H1 (cell line): ENCODE measurements around the gene TEX11. TPM values are rescaled to one million over a fixed set of nuclear protein-coding genes. Genes with fewer than 3 reads are reported as not detected.

Experiments used
- CTCF ChIA-PET: fragments of 300-600 bp; sonication (Branson Sonifier 250); formaldehyde crosslinking; loops from one replicate; lab custom pipeline; 2021; ENCODE audit not compliant: partially characterized antibody; lab: Charles Lee
- POLR2A ChIA-PET: fragments of 300-600 bp; sonication (Branson Sonifier 250); formaldehyde crosslinking; loops from one replicate; lab custom pipeline; 2021; ENCODE audit warnings: inconsistent platforms; ENCODE audit not compliant: partially characterized antibody; lab: Charles Lee
- DNase-seq, 2 experiments: peaks; one replicate each; pipeline versions ENCODE4 v3.0.0 to v3.0.0-alpha.2; 2010 to 2022; ENCODE audit warnings: low spot score in 2 of 2, low read depth in 1 of 2, mixed read lengths in 1 of 2
- FAIRE-seq: peaks from 2 replicates; lab custom pipeline; 2011; peaks lifted over from hg19 to GRCh38; lab: Jason Lieb, UNC
- H2AFZ ChIP-seq: 2 replicates; pipeline ENCODE4 v1.8.1; 2012; ENCODE audit warnings: low read length, inconsistent platforms
- H2AK5ac ChIP-seq: 2 replicates; pipeline ENCODE4 v1.6.1; 2013; ENCODE audit warnings: low read depth, low read length
- H2BK120ac ChIP-seq: replicated peaks from 2 replicates; pipeline ENCODE3; 2013; ENCODE audit warnings: low read depth, low read length, inconsistent platforms
- H2BK12ac ChIP-seq: 2 replicates; pipeline ENCODE4 v1.6.1; 2013; ENCODE audit warnings: low read depth, low read length
- H2BK15ac ChIP-seq: 2 replicates; pipeline ENCODE4 v1.6.1; 2013; ENCODE audit warnings: low read length
- H2BK20ac ChIP-seq: 2 replicates; pipeline ENCODE4 v1.6.1; 2013; ENCODE audit warnings: low read length
- H2BK5ac ChIP-seq: 2 replicates; pipeline ENCODE4 v1.6.1; 2013; ENCODE audit warnings: low read depth, low read length
- H3K14ac ChIP-seq: 2 replicates; pipeline ENCODE4 v1.6.1; 2013; ENCODE audit warnings: inconsistent platforms; ENCODE audit not compliant: insufficient read length
- H3K18ac ChIP-seq: 2 replicates; pipeline ENCODE4 v1.6.1; 2013; ENCODE audit warnings: low read length; ENCODE audit errors: extremely low read depth
- H3K23ac ChIP-seq: 2 replicates; pipeline ENCODE4 v1.6.1; 2013; ENCODE audit warnings: inconsistent platforms; ENCODE audit not compliant: insufficient read length
- H3K23me2 ChIP-seq: 2 replicates; pipeline ENCODE4 v1.6.1; 2013; ENCODE audit warnings: low read depth, low read length
- H3K27ac ChIP-seq: 2 replicates; pipeline ENCODE4 v1.6.1; 2011; ENCODE audit warnings: low read depth, low read length, inconsistent platforms
- H3K27me3 ChIP-seq, 4 experiments: replicated peaks in 1 of 4; 1 replicate in 1 of 4; 2 replicates in 3 of 4; pipeline versions ENCODE4 v1.6.1 to v1.8.1; 2011 to 2013; ENCODE audit warnings: low read length in 3 of 4, mild to moderate bottlenecking in 3 of 4, inconsistent platforms in 2 of 4, mixed read lengths in 2 of 4, moderate library complexity in 1 of 4; ENCODE audit not compliant: control insufficient read depth in 3 of 4, insufficient read depth in 3 of 4; ENCODE audit errors: extremely low read depth in 1 of 4
- H3K36me3 ChIP-seq, 4 experiments: 2 replicates each; pipeline versions ENCODE4 v1.6.1 to v1.8.1; 2011 to 2013; ENCODE audit warnings: mild to moderate bottlenecking in 4 of 4, low read length in 3 of 4, moderate library complexity in 2 of 4, control low read depth in 1 of 4, inconsistent platforms in 1 of 4; ENCODE audit not compliant: insufficient read depth in 4 of 4, control insufficient read depth in 2 of 4
- H3K4ac ChIP-seq: replicated peaks from 2 replicates; pipeline ENCODE3; 2013; ENCODE audit warnings: low read length, low read depth, mixed read lengths, inconsistent platforms; ENCODE audit not compliant: insufficient read length
- H3K4me1 ChIP-seq, 4 experiments: replicated peaks in 1 of 4; 1 replicate in 1 of 4; 2 replicates in 3 of 4; pipeline versions ENCODE4 v1.6.1 to v1.8.1; 2011 to 2013; ENCODE audit warnings: low read length in 3 of 4, inconsistent platforms in 2 of 4, mixed read lengths in 1 of 4; ENCODE audit not compliant: insufficient read depth in 4 of 4, control insufficient read depth in 3 of 4
- H3K4me2 ChIP-seq, 2 experiments: 2 replicates each; pipeline versions ENCODE4 v1.6.1 to v1.8.1; 2011 to 2013; ENCODE audit warnings: low read depth in 2 of 2, low read length in 2 of 2, control low read depth in 1 of 2, inconsistent platforms in 1 of 2, mild to moderate bottlenecking in 1 of 2; ENCODE audit not compliant: insufficient read depth in 1 of 2
- H3K4me3 ChIP-seq, 4 experiments: fragments of 200-600, 300-600 bp in 1 of 4; sonication (generic), shearing (Covaris generic), sonication (Bioruptor Twin) in 1 of 4; 2 replicates each; pipeline versions ENCODE4 v1.5.1 to v1.8.1; 2011 to 2016; ENCODE audit warnings: low read length in 4 of 4, low read depth in 3 of 4, control low read depth in 2 of 4, inconsistent platforms in 2 of 4, mild to moderate bottlenecking in 2 of 4, mixed read lengths in 1 of 4, moderate library complexity in 1 of 4; ENCODE audit not compliant: insufficient read depth in 2 of 4; ENCODE audit errors: extremely low read depth in 1 of 4
- H3K56ac ChIP-seq: replicated peaks from 2 replicates; pipeline ENCODE3; 2013; ENCODE audit warnings: low read depth, mild to moderate bottlenecking, mixed read lengths, low read length, inconsistent platforms; ENCODE audit not compliant: insufficient read length
- H3K79me1 ChIP-seq: 2 replicates; pipeline ENCODE4 v1.6.1; 2013; ENCODE audit warnings: low read depth, low read length, control low read depth
- H3K79me2 ChIP-seq, 2 experiments: 2 replicates each; pipeline versions ENCODE4 v1.6.1 to v1.8.1; 2012 to 2013; ENCODE audit warnings: low read length in 2 of 2, mild to moderate bottlenecking in 2 of 2, inconsistent platforms in 1 of 2; ENCODE audit not compliant: insufficient read depth in 2 of 2, control insufficient read depth in 1 of 2
- H3K9ac ChIP-seq, 4 experiments: replicated peaks in 1 of 4; 1 replicate in 1 of 4; 2 replicates in 3 of 4; pipeline versions ENCODE4 v1.6.1 to v1.8.1; 2011 to 2013; ENCODE audit warnings: low read depth in 3 of 4, low read length in 3 of 4, control low read depth in 2 of 4, mild to moderate bottlenecking in 2 of 4, moderate library complexity in 2 of 4, inconsistent platforms in 1 of 4; ENCODE audit errors: extremely low read depth in 1 of 4
- H3K9me3 ChIP-seq, 2 experiments: 2 replicates each; pipeline versions ENCODE4 v1.6.1 to v1.8.1; 2012 to 2013; ENCODE audit warnings: mild to moderate bottlenecking in 2 of 2, moderate library complexity in 2 of 2, control low read depth in 1 of 2, inconsistent platforms in 1 of 2, low read depth in 1 of 2, low read length in 1 of 2, mixed read lengths in 1 of 2; ENCODE audit not compliant: insufficient read depth in 2 of 2
- H4K20me1 ChIP-seq, 2 experiments: replicated peaks in 1 of 2; 2 replicates each; pipeline versions ENCODE3 to v1.8.1; 2011 to 2013; ENCODE audit warnings: inconsistent platforms in 2 of 2, low read length in 2 of 2, mild to moderate bottlenecking in 1 of 2; ENCODE audit not compliant: insufficient read depth in 2 of 2, control insufficient read depth in 1 of 2
- H4K5ac ChIP-seq: 2 replicates; pipeline ENCODE4 v1.6.1; 2013; ENCODE audit warnings: low read length, low read depth, mixed read lengths, inconsistent platforms; ENCODE audit not compliant: insufficient read length
- H4K8ac ChIP-seq: 2 replicates; pipeline ENCODE4 v1.8.0; 2013; ENCODE audit warnings: mild to moderate bottlenecking, moderate library complexity, low read length, inconsistent platforms; ENCODE audit not compliant: insufficient read depth; ENCODE audit errors: extremely low read depth
- H4K91ac ChIP-seq: replicated peaks from 2 replicates; pipeline ENCODE3; 2013; ENCODE audit warnings: low read length, mixed read lengths, inconsistent platforms; ENCODE audit not compliant: insufficient read length
- ATF2 ChIP-seq: IDR thresholded peaks from 2 replicates; pipeline ENCODE4 v1.6.1; 2012; ENCODE audit warnings: low read length, inconsistent platforms
- CBX8 ChIP-seq: fragments of 300-800, 300-1000 bp; sonication (generic); IDR thresholded peaks from 2 replicates; pipeline ENCODE4 v1.7.1; 2016; ENCODE audit warnings: low read depth, low read length, borderline replicate concordance
- EZH2 ChIP-seq: fragments of 200-600 bp; sonication (generic); IDR thresholded peaks from 2 replicates; pipeline ENCODE4 v1.7.1; 2012; ENCODE audit warnings: low read depth, mild to moderate bottlenecking, moderate library complexity, low read length, inconsistent platforms; ENCODE audit not compliant: severe bottlenecking
- GABPA ChIP-seq: IDR thresholded peaks from 2 replicates; pipeline ENCODE4 v1.6.1; 2011; ENCODE audit warnings: mild to moderate bottlenecking, low read length, moderate library complexity, borderline replicate concordance; ENCODE audit not compliant: insufficient read depth
- KDM4A ChIP-seq: IDR thresholded peaks from one replicate; pipeline ENCODE4 v1.7.1; 2012; ENCODE audit warnings: low read depth, mild to moderate bottlenecking, moderate library complexity, low read length, inconsistent platforms; ENCODE audit not compliant: severe bottlenecking
- KDM5A ChIP-seq: fragments of 200-600 bp; IDR thresholded peaks from 2 replicates; pipeline ENCODE4 v1.7.1; 2012; ENCODE audit warnings: mild to moderate bottlenecking, low read length, inconsistent platforms, mixed read lengths
- RAD21 ChIP-seq, 2 experiments: IDR thresholded peaks in 1 of 2; conservative IDR thresholded peaks in 1 of 2; 2 replicates each; pipeline ENCODE4 v1.6.1; 2011; ENCODE audit warnings: low read depth in 2 of 2, low read length in 2 of 2, improper control_type of control experiment in 1 of 2, inconsistent platforms in 1 of 2, mild to moderate bottlenecking in 1 of 2, moderate library complexity in 1 of 2
- RNF2 ChIP-seq: fragments of 200-900, 300-1000 bp; sonication (generic); IDR thresholded peaks from 2 replicates; pipeline ENCODE4 v1.7.1; 2016; ENCODE audit warnings: borderline replicate concordance, low read depth, mild to moderate bottlenecking, antibody characterized with exemption, low read length; ENCODE audit not compliant: poor library complexity, severe bottlenecking; ENCODE audit errors: missing control alignments
- SP4 ChIP-seq: IDR thresholded peaks from 2 replicates; pipeline ENCODE4 v1.6.1; 2012; ENCODE audit warnings: low read length, inconsistent platforms
- SRF ChIP-seq: IDR thresholded peaks from 2 replicates; pipeline ENCODE4 v1.6.1; 2011; ENCODE audit warnings: mild to moderate bottlenecking, low read depth, low read length, moderate library complexity
- TAF1 ChIP-seq: IDR thresholded peaks from 2 replicates; pipeline ENCODE4 v1.6.1; 2011; ENCODE audit warnings: mild to moderate bottlenecking, low read depth, low read length
- WGBS, 2 experiments: shearing (Covaris generic) in 1 of 2; methylation state at CpG; one replicate each; pipeline versions ENCODE4 v1.1.6 to v1.1.7; 2013 to 2015; ENCODE audit warnings: low lambda C conversion rate in 2 of 2, mixed read lengths in 2 of 2, inconsistent platforms in 1 of 2, low coverage in 1 of 2, missing lambda C conversion rate in 1 of 2; ENCODE audit not compliant: insufficient replicate concordance in 2 of 2, insufficient coverage in 1 of 2, insufficient read length in 1 of 2; ENCODE audit errors: extremely low coverage in 1 of 2, missing lambda C conversion rate in 1 of 2; 5-methylcytosine and 5-hydroxymethylcytosine counted together
- polyA plus RNA-seq, 7 experiments: library from polyadenylated mRNA; depleted of rRNA in 3 of 7; stranded (reverse) in 5 of 7; unstranded in 2 of 7; fragments of >200 nt in 5 of 7; fragments of 200-250 nt in 2 of 7; gene quantifications; 1 replicate in 5 of 7; 2 replicates in 1 of 7; 4 replicates in 1 of 7; pipeline versions ENCODE4 v1.2.1 to v1.2.3, GENCODE V29; 2011 to 2013; ENCODE audit warnings: missing spikeins in 2 of 7, mixed read lengths in 2 of 7
- total RNA-seq: library from RNA; stranded (reverse); fragmentation: NEBNext Ultra II Directional; extraction: Animal tissue kit (Norgen Biotek cat#: 25700); gene quantifications from 2 replicates; pipeline ENCODE4 v1.2.1, GENCODE V29; 2021

Gene TEX11
- total and polyA plus RNA-seq, 2 of the 8 experiments (the other 6 are each of a cell fraction or from before 2014, with no cell fraction given): 0.11 to 0.74 TPM

- Histone ChIP-seq H3K36me3 (no peaks in the 10 kb centered on the region), H3K14ac (no peak overlapping the region), H2AK5ac (no peak overlapping the region; the same call in 1 of the 2 replicates), H3K23me2 (no peaks in the 10 kb centered on the region), H2BK5ac (no peak overlapping the region), H2BK15ac (no peak overlapping the region), H2BK120ac (no peak overlapping the region), H2BK20ac (no peak overlapping the region), H2AFZ (peak overlapping the region; percentile 92), H3K79me2 (no peaks in the 10 kb centered on the region), H4K5ac (no peak overlapping the region), H3K23ac (no peak overlapping the region), H4K8ac (no peak overlapping the region), H3K27ac (no peak overlapping the region; the same call in 1 of the 2 replicates), H3K9ac (no peak overlapping the region; a peak in 1 of 7 replicates), H4K91ac (no peak overlapping the region), H3K9me3 (no peaks in the 10 kb centered on the region), H3K4me3 (no peak overlapping the region), H3K18ac (peak overlapping the region; percentile 87), H3K4ac (no peak overlapping the region), H2BK12ac (no peak overlapping the region), H3K27me3 (no peaks in the 10 kb centered on the region), H4K20me1 (no peaks in the 10 kb centered on the region), H3K56ac (no peak overlapping the region), H3K4me1 (0 out of 7 replicates have a peak, but pooled peaks cover 0 to 2% (median 0%) of the 10 kb centered on the region in 4 experiments), H3K79me1 (no peaks in the 10 kb centered on the region), H3K4me2 (no peak overlapping the region)
- peak; percentile 31 to 48 for DNase-seq
- WGBS, 2 experiments: 80% methylated on average over 4 of the region's 12 CpGs; no CpG with 5 or more reads in 1 of the 2 experiments
- FAIRE-seq: peak; percentile 82
- ChIA-PET POLR2A (interaction anchor here (1.4 kb wide), 1 partner anchor 215 kb away, joined by 3 read pairs; no protein-coding TSS in a partner anchor), CTCF (interaction anchor here (1.4 kb wide), 1 partner anchor 202 kb away, joined by 3 read pairs; no protein-coding TSS in a partner anchor)
- TF ChIP-seq SP4 (no peak), RAD21 (IDR thresholded peaks at IDR 0.05 in 1 of 2, conservative IDR thresholded peaks at IDR 0.05 in 1 of 2; ENCODE audit: low read depth in 2 of 2, low read length in 2 of 2) (no peak), KDM5A (no peak), GABPA (no peak), CBX8 (no peak), ATF2 (no peak), TAF1 (no peak), KDM4A (no peak), EZH2 (no peak), RNF2 (no peak), SRF (no peak)
Measured at GRCh38 chrX:70755850-70756249, 152.7 kb downstream of the TEX11 start.
